ENCODE data around the gene NHSL2. TPM values are rescaled to one million over a fixed set of nuclear protein-coding genes. Genes with fewer than 3 reads are reported as not detected.

Gene NHSL2
- total RNA-seq, 2 experiments from 2014 or later = 7.9 to 8.7 TPM

DNA sequence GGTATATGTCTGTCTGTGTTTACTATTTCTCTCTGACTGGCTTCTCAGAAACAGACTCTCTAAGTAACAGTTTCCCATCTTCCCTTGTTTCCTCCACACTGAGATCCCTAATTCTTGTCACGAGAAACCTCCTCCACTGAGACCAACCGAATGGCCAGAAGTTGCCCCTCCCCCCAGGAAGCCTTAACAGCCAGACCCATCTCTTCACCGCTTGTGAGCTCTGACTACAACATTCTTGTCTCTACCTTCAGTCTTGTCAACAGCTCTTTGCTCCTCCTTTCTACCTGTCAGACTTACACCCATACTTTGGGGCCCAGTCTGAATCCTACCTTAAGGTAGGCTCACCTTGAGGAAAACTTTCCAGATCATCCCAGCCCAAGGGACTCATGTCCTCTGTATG lies 90.8 kb downstream of the NHSL2 start:
- Mint-ChIP-seq H3K4me3 (no peak overlapping the region), H3K9me3 (no peaks in the 10 kb centered on the region), H3K27me3 (peaks cover 14% of the 10 kb centered on the region), H3K27ac (no peak overlapping the region), H3K4me1 (no peaks in the 10 kb centered on the region), H3K36me3 (ENCODE audit: low read depth) (no peaks in the 10 kb centered on the region)
- ChIA-PET POLR2A (no interaction called here), CTCF (interaction anchor here (1.0 kb wide), 1 partner anchor 21 kb away, joined by 4 read pairs; no protein-coding TSS in a partner anchor)
- DNase-seq = no peak

GRCh38 chrX:72001906-72002305 lies 91.3 kb downstream of the NHSL2 start:
- Mint-ChIP-seq H3K4me3 (no peak overlapping the region), H3K9me3 (no peaks in the 10 kb centered on the region), H3K4me1 (no peaks in the 10 kb centered on the region), H3K27ac (no peak overlapping the region), H3K36me3 (ENCODE audit: low read depth) (no peaks in the 10 kb centered on the region), H3K27me3 (peaks cover 16% of the 10 kb centered on the region)
- ChIA-PET CTCF (interaction anchor here (0.5 to 1.0 kb wide), 2 partner anchors 20 to 239 kb away, joined by 3 to 4 read pairs; no protein-coding TSS in a partner anchor), POLR2A (no interaction called here)
- no peak for DNase-seq

- no peak overlapping the region for H3K27ac Mint-ChIP-seq
- peaks cover 18% of the 10 kb centered on the region for H3K27me3 Mint-ChIP-seq
- H3K4me3 Mint-ChIP-seq = no peak overlapping the region
- no peak for DNase-seq
- H3K36me3 Mint-ChIP-seq (ENCODE audit: low read depth) = no peaks in the 10 kb centered on the region
- ChIA-PET POLR2A (no interaction called here), CTCF (no interaction called here)
- no peaks in the 10 kb centered on the region for H3K4me1 Mint-ChIP-seq
- H3K9me3 Mint-ChIP-seq = no peaks in the 10 kb centered on the region
Measured at GRCh38 chrX:72002875-72003274, 92.2 kb downstream of the NHSL2 start.

DNA sequence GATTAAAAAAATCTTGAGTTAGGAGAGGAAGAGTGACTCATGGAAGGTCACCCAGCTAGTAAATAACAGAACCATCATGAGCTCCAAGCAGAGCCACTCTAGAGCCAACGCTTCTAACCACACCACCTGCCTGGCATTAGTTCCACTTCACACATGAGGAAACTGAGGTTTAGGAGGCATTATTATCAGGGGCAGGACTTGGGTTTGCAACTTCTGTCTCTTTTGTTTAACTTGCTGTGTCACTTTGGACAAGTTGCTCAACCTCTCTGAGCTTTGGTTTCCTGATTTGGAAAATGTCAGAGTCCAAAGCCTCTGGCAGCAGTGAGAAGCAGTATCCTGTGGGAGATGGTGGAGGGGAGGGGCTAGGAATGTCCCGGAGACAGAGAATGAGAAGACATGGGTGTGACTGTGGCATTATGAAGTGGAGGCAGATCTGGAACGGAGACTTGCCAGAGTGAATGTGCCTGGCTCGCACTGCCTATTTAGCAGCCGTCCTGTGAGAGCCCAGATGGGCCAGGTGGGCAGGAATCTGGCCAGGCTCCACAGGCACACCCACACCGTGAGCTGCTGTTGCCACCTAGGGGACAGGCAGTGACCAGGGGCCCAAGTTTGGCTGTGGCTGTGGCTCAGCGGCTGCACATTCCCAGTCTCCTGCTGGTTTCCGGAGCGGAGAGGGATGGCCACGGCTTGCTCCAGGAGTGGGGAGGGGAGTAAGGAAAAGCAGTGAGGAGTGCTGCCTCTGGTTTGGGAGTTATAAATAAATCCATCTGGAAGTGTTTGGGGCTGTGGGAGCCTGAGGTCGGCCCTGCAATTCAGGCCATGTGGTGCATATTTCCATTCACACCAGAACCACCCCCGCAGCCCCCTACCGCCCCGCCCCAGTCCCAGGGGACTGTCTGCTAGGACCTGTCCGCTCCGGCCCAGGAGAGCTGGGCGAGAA lies 93.4 kb downstream of the NHSL2 start:
- H3K9me3 Mint-ChIP-seq = no peaks in the 10 kb centered on the region
- H3K4me1 Mint-ChIP-seq = no peaks in the 10 kb centered on the region
- peaks cover 14% of the 10 kb centered on the region for H3K27me3 Mint-ChIP-seq
- H3K36me3 Mint-ChIP-seq (ENCODE audit: low read depth) = no peaks in the 10 kb centered on the region
- no peak overlapping the region for H3K4me3 Mint-ChIP-seq
- CTCF ChIA-PET = interaction anchor here (0.6 to 1.1 kb wide), 3 partner anchors 14 to 128 kb away, joined by 3 to 4 read pairs (median 3); partner anchors contain the start of gene RTL5
- POLR2A ChIA-PET = no interaction called here
- DNase-seq = no peak
- H3K27ac Mint-ChIP-seq = no peak overlapping the region

DNA sequence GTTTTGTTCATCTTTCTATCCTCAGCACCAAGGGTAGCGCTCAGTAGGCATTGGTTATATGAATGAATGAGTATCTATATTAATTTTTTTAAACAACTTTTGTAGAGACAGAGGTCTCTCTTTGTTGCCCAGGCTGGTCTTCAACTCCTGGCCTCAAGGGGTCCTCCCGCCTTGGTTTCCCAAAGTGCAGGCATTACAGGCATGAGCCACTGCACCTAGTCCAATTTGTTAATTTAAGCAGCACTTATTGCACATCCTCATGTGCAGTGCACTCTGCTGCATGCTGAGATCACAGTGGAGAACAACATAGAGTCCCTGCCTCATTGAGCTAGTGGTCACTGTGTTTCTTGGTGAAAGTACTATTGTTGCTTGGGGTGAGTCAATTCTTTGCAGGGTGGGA lies 94.4 kb downstream of the NHSL2 start:
- DNase-seq = no peak
- Mint-ChIP-seq H3K9me3 (no peaks in the 10 kb centered on the region), H3K27me3 (peaks cover 17% of the 10 kb centered on the region), H3K27ac (no peak overlapping the region), H3K4me3 (no peak overlapping the region), H3K36me3 (ENCODE audit: low read depth) (no peaks in the 10 kb centered on the region), H3K4me1 (no peaks in the 10 kb centered on the region)
- ChIA-PET POLR2A (no interaction called here), CTCF (interaction anchor here (0.6 kb wide), 2 partner anchors 13 to 127 kb away, joined by 3 read pairs; partner anchors contain the start of gene RTL5)

- Mint-ChIP-seq H3K9me3 (no peaks in the 10 kb centered on the region), H3K27me3 (peaks cover 14% of the 10 kb centered on the region), H3K36me3 (ENCODE audit: low read depth) (no peaks in the 10 kb centered on the region), H3K4me3 (no peak overlapping the region), H3K27ac (no peak overlapping the region), H3K4me1 (no peaks in the 10 kb centered on the region)
- CTCF ChIA-PET = no interaction called here
- DNase-seq = no peak
- POLR2A ChIA-PET = no interaction called here
Measured at GRCh38 chrX:72006461-72006860, 95.8 kb downstream of the NHSL2 start.

DNA sequence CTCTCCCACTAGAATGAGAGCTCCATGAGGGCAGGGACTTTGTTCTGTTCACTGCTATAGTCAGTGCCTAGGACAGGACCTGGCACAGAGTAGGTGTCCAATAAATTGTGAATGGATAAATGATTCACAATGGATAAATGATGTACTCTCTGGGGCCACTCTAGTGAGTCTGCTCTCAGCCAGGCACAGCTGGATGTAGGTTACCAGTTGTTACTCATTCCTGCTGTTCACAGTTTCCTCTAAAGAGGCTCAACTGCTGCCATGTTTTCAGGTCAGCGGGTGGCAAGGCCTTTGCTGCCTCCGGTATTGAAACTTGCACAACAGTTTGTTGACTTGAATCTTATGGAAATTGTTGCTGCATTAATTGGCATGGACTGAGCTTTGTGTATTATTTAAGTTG lies 99.1 kb downstream of the NHSL2 start:
- Mint-ChIP-seq H3K27me3 (peaks cover 23% of the 10 kb centered on the region), H3K27ac (no peak overlapping the region), H3K36me3 (ENCODE audit: low read depth) (no peaks in the 10 kb centered on the region), H3K9me3 (no peaks in the 10 kb centered on the region), H3K4me3 (no peak overlapping the region), H3K4me1 (no peaks in the 10 kb centered on the region)
- POLR2A ChIA-PET = interaction anchor here (0.8 kb wide), 1 partner anchor 267 kb away, joined by 3 read pairs; the partner anchor contains the start of gene RPS4X
- CTCF ChIA-PET = no interaction called here
- DNase-seq = no peak

GRCh38 chrX:72011734-72012133 lies 101.1 kb downstream of the NHSL2 start:
- ChIA-PET CTCF (interaction anchor here (1.3 kb wide), 1 partner anchor 120 kb away, joined by 4 read pairs; the partner anchor contains the start of gene RTL5), POLR2A (no interaction called here)
- no peak overlapping the region for H3K4me3 Mint-ChIP-seq
- no peak overlapping the region for H3K27ac Mint-ChIP-seq
- H3K27me3 Mint-ChIP-seq = peaks cover 35% of the 10 kb centered on the region
- no peak for DNase-seq
- H3K4me1 Mint-ChIP-seq = no peaks in the 10 kb centered on the region
- no peaks in the 10 kb centered on the region for H3K36me3 Mint-ChIP-seq (ENCODE audit: low read depth)
- H3K9me3 Mint-ChIP-seq = no peaks in the 10 kb centered on the region

DNA sequence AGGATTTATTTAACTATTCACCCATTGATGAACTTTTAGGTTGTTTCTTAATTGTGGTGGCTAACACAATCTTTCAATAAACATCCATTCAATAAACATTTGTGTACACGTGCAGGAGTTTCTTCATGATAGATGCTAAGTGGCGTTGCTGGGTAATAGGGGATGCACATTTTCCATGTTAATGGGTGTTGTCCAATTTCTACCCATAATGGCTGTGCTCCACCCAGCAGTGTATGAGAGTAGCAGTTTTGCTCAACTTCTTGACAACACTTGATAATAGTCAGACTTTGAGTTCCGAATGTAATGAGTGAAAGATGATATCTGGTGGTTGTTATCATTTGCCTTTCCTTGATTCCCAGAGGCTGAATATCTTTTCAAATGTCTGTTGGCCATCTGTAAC lies 104.7 kb downstream of the NHSL2 start:
- H3K27me3 Mint-ChIP-seq = peaks cover 52% of the 10 kb centered on the region
- peaks cover 16% of the 10 kb centered on the region for H3K4me1 Mint-ChIP-seq

DNA sequence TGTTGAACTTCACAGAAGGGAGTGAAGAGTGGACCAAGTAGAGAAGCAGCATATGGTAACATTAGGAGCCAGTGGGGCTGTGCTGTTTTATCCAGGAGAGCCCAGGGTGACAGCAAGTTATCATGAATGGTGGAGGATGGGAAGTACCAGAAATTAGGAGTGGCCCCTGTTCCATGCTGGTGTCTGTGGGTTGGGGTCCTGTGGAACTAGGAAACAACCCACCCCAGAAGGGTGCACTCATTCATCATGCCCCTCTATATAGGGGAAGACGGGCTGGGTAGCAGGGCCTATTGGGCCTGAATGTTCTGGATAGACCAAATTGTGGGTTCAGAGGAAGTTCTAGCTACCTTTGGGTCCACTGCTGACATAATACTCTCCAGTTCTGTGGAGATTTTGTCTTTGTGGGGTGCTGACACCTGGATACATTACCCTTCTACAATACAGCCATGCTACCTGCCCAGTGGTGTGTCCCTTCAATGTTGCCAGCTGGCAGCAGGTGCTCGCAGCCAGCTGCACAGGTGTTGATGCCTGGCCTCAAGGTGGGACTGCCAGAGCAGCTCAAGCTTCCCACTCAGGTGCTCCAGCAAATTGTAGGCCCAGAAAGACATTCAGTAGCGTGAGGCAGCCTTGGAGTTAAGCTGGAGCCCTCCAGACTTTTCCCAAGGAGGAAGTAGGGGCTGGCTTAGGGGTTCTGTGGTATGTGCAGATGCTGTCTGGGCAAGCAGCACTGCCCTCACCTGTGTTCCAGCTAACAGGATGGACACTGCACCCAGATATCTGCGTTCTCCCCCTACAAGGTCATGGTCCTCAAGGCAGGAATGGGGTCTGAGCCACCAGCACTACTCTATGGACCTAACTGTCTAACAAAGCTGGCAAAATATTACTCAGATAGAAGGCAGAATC lies 106.5 kb downstream of the NHSL2 start:
- ChIA-PET POLR2A (interaction anchor here (0.8 to 5.7 kb wide), 3 partner anchors 74 to 260 kb away, joined by 3 to 35 read pairs (median 5); partner anchors contain the start of gene RPS4X), CTCF (interaction anchor here (0.9 to 7.4 kb wide), 11 partner anchors 14 to 164 kb away, joined by 3 to 95 read pairs (median 4); partner anchors contain the start of gene PIN4)

More for the DNA sequence above, 104.7 kb downstream of the NHSL2 start:
- Mint-ChIP-seq H3K36me3 (ENCODE audit: low read depth) (no peaks in the 10 kb centered on the region), H3K27ac (no peak overlapping the region), H3K9me3 (no peaks in the 10 kb centered on the region), H3K4me3 (no peak overlapping the region)
- DNase-seq = no peak
- POLR2A ChIA-PET = no interaction called here
- CTCF ChIA-PET = no interaction called here

GRCh38 chrX:72018277-72019112 lies 107.8 kb downstream of the NHSL2 start:
- POLR2A ChIA-PET = interaction anchor here (0.8 to 5.7 kb wide), 4 partner anchors 103 to 258 kb away, joined by 4 to 35 read pairs (median 4); partner anchors contain the start of genes ERCC6L and RPS4X
- Mint-ChIP-seq H3K9me3 (no peaks in the 10 kb centered on the region), H3K27me3 (peaks cover 53% of the 10 kb centered on the region), H3K4me1 (peaks cover 31% of the 10 kb centered on the region), H3K36me3 (ENCODE audit: low read depth) (no peaks in the 10 kb centered on the region), H3K4me3 (no peak overlapping the region), H3K27ac (no peak overlapping the region)
- DNase-seq = peak; percentile 84
- CTCF ChIA-PET = interaction anchor here (0.6 to 7.4 kb wide), 16 partner anchors 13 to 258 kb away, joined by 3 to 95 read pairs (median 4); partner anchors contain the start of genes PIN4, RPS4X and RTL5

More for the DNA sequence above, 106.5 kb downstream of the NHSL2 start:
- no peak overlapping the region for H3K4me3 Mint-ChIP-seq
- no peaks in the 10 kb centered on the region for H3K9me3 Mint-ChIP-seq
- H3K36me3 Mint-ChIP-seq (ENCODE audit: low read depth) = no peaks in the 10 kb centered on the region
- peaks cover 31% of the 10 kb centered on the region for H3K4me1 Mint-ChIP-seq
- no peak for DNase-seq
- no peak overlapping the region for H3K27ac Mint-ChIP-seq
- peaks cover 60% of the 10 kb centered on the region for H3K27me3 Mint-ChIP-seq

- DNase-seq = no peak
- H3K4me3 Mint-ChIP-seq = no peak overlapping the region
- no peaks in the 10 kb centered on the region for H3K36me3 Mint-ChIP-seq (ENCODE audit: low read depth)
- ChIA-PET CTCF (interaction anchor here (0.7 to 7.4 kb wide), 7 partner anchors 28 to 123 kb away, joined by 3 to 95 read pairs (median 3); partner anchors contain the start of gene RTL5), POLR2A (interaction anchor here (1.6 to 5.7 kb wide), 3 partner anchors 102 to 219 kb away, joined by 4 to 35 read pairs (median 4); partner anchors contain the start of gene ERCC6L)
- H3K4me1 Mint-ChIP-seq = peaks cover 31% of the 10 kb centered on the region
- H3K27ac Mint-ChIP-seq = no peak overlapping the region
- H3K27me3 Mint-ChIP-seq = peaks cover 54% of the 10 kb centered on the region
- no peaks in the 10 kb centered on the region for H3K9me3 Mint-ChIP-seq
Measured at GRCh38 chrX:72019487-72019886, 108.8 kb downstream of the NHSL2 start.

Data from activated CD4-positive, alpha-beta memory T cell treated with anti-CD3 and anti-CD28 coated beads, Interleukin-2, amount 10 ng/mL, durations not matched to agents 7 days and 5 days (primary cell).